Hepatocyte (in vitro differentiated cells): ENCODE data around the gene S100A7A. TPM values are rescaled to one million over a fixed set of nuclear protein-coding genes. Genes with fewer than 3 reads are reported as not detected.

ENCODE experiments used
- DNase-seq: peaks from one replicate; pipeline ENCODE4 v3.0.0-alpha.2; 2016; ENCODE audit warnings: low spot score
- H2AFZ ChIP-seq: fragments of 200-600 bp; sonication (generic); 2 replicates; pipeline ENCODE4 v1.6.0; 2016; ENCODE audit warnings: antibody characterized with exemption, mild to moderate bottlenecking
- H3K27ac ChIP-seq: fragments of 200-600 bp; sonication (generic); 2 replicates; pipeline ENCODE4 v1.5.1; 2016; ENCODE audit warnings: mild to moderate bottlenecking
- H3K27me3 ChIP-seq: fragments of 200-600 bp; sonication (generic); 2 replicates; pipeline ENCODE4 v1.6.1; 2016
- H3K36me3 ChIP-seq: fragments of 200-600 bp; sonication (generic); replicated peaks from 2 replicates; pipeline ENCODE4 v1.5.1; 2016; ENCODE audit warnings: low read depth; ENCODE audit not compliant: insufficient read depth
- H3K4me1 ChIP-seq: fragments of 200-600 bp; sonication (generic); 2 replicates; pipeline ENCODE4 v1.5.1; 2016; ENCODE audit warnings: mild to moderate bottlenecking, moderate library complexity; ENCODE audit not compliant: insufficient read depth
- H3K4me2 ChIP-seq: fragments of 200-600 bp; sonication (generic); 2 replicates; pipeline ENCODE4 v1.6.0; 2016
- H3K4me3 ChIP-seq: fragments of 200-600 bp; sonication (generic); 2 replicates; pipeline ENCODE4 v1.5.1; 2016; ENCODE audit warnings: mild to moderate bottlenecking
- H3K79me2 ChIP-seq: fragments of 200-600 bp; sonication (generic); 2 replicates; pipeline ENCODE4 v1.6.0; 2017; ENCODE audit warnings: mild to moderate bottlenecking
- H3K9me2 ChIP-seq: fragments of 200-600 bp; sonication (generic); replicated peaks from 2 replicates; pipeline ENCODE4 v1.6.0; 2017; ENCODE audit warnings: mild to moderate bottlenecking; ENCODE audit not compliant: insufficient read depth
- H3K9me3 ChIP-seq: fragments of 200-600 bp; sonication (generic); 2 replicates; pipeline ENCODE4 v1.5.1; 2016; ENCODE audit warnings: low read depth, mild to moderate bottlenecking
- H4K20me1 ChIP-seq: fragments of 200-600 bp; sonication (generic); 2 replicates; pipeline ENCODE4 v1.6.0; 2016; ENCODE audit warnings: mild to moderate bottlenecking; ENCODE audit not compliant: insufficient read depth, poor library complexity, severe bottlenecking
- EZH2 ChIP-seq: fragments of 200-600 bp; sonication (generic); IDR thresholded peaks from 2 replicates; pipeline ENCODE4 v1.6.1; 2016; ENCODE audit warnings: antibody characterized with exemption, mild to moderate bottlenecking, borderline replicate concordance
- EZH2phosphoT487 ChIP-seq: fragments of 200-600 bp; sonication (generic); IDR thresholded peaks from one replicate; pipeline ENCODE4 v1.6.1; 2018; ENCODE audit warnings: antibody characterized with exemption, mild to moderate bottlenecking, low read depth, moderate library complexity; ENCODE audit not compliant: unreplicated experiment, severe bottlenecking
- WGBS: methylation state at CpG from one replicate; pipeline ENCODE4 v1.1.6; 2016; ENCODE audit warnings: low lambda C conversion rate; ENCODE audit errors: missing lambda C conversion rate; 5-methylcytosine and 5-hydroxymethylcytosine counted together
- polyA plus RNA-seq: library from polyadenylated mRNA; unstranded; fragments of >200 nt; fragmentation: Nextera tagmentation; extraction: Ambion mirVana; gene quantifications from 2 replicates; pipeline ENCODE4 v1.2.1, GENCODE V29; 2016
- total RNA-seq: library from RNA; depleted of rRNA; stranded (reverse); fragments of >200 nt; gene quantifications from 2 replicates; pipeline ENCODE4 v1.2.3, GENCODE V29; 2014
- TF ChIP-seq, protein P1 (sequence below): fragments of 200-600 bp; sonication (generic); IDR thresholded peaks from 2 replicates; pipeline ENCODE4 v1.5.1; 2016; ENCODE audit warnings: antibody characterized with exemption, mild to moderate bottlenecking; ENCODE audit not compliant: poor library complexity

S100A7A gene
- total and polyA plus RNA-seq, 2 experiments from 2014 or later, result not detected

DNA sequence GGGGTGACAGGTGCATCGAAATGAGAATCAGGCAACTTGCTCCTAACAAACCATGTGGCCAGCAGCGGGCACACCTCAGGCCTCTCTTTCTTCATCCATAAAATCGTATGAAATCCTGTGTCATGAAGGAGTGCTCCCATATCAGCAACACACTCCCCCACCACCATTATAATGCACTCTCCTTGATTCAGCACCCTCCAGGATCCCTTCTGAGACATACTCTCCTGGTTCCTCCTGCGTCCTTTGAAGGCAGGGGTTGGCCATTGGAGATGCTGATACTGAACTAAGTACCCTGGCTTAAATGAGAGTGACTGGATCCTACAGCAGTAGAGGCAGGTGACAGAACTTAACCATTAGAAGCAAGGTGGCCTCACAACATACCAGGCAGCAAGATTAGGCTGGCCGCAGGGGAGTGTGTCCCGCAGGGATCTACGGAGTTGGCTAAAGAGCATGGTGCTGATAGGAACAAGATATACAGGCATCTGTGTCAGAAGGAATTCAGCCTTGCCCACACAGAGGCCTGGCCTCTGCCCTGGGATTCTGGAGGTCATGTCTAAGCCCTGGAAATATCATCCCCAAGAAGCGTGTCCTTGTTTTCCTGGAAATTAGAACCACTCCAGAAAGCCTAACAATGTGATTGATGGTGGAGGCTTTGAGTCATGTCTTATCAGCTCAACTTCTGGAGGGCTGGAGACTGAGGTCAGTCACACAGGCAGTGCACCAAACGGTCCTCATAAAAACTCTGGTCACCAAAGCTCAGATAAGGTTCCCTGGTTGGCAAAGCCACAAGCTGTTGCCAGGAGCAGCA is 16.8 kb downstream of the S100A7A start:
- WGBS, result 75% methylated on average over 9 of the region's 9 CpGs
- no peak for DNase-seq
- no peaks in the 10 kb centered on the region for H4K20me1 ChIP-seq
- no peak overlapping the region for H3K4me2 ChIP-seq
- H3K27me3 ChIP-seq, result no peaks in the 10 kb centered on the region
- TF ChIP-seq EZH2phosphoT487, result no peak
- TF ChIP-seq EZH2, result no peak
- TF ChIP-seq, protein P1, sequence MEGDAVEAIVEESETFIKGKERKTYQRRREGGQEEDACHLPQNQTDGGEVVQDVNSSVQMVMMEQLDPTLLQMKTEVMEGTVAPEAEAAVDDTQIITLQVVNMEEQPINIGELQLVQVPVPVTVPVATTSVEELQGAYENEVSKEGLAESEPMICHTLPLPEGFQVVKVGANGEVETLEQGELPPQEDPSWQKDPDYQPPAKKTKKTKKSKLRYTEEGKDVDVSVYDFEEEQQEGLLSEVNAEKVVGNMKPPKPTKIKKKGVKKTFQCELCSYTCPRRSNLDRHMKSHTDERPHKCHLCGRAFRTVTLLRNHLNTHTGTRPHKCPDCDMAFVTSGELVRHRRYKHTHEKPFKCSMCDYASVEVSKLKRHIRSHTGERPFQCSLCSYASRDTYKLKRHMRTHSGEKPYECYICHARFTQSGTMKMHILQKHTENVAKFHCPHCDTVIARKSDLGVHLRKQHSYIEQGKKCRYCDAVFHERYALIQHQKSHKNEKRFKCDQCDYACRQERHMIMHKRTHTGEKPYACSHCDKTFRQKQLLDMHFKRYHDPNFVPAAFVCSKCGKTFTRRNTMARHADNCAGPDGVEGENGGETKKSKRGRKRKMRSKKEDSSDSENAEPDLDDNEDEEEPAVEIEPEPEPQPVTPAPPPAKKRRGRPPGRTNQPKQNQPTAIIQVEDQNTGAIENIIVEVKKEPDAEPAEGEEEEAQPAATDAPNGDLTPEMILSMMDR, result no peak
- H3K27ac ChIP-seq, result no peak overlapping the region
- H3K9me2 ChIP-seq, result no peaks in the 10 kb centered on the region
- no peaks in the 10 kb centered on the region for H3K4me1 ChIP-seq
- no peak overlapping the region for H3K4me3 ChIP-seq
- H3K9me3 ChIP-seq, result no peaks in the 10 kb centered on the region
- no peak overlapping the region for H2AFZ ChIP-seq
- no peaks in the 10 kb centered on the region for H3K36me3 ChIP-seq
- H3K79me2 ChIP-seq, result no peaks in the 10 kb centered on the region

DNA sequence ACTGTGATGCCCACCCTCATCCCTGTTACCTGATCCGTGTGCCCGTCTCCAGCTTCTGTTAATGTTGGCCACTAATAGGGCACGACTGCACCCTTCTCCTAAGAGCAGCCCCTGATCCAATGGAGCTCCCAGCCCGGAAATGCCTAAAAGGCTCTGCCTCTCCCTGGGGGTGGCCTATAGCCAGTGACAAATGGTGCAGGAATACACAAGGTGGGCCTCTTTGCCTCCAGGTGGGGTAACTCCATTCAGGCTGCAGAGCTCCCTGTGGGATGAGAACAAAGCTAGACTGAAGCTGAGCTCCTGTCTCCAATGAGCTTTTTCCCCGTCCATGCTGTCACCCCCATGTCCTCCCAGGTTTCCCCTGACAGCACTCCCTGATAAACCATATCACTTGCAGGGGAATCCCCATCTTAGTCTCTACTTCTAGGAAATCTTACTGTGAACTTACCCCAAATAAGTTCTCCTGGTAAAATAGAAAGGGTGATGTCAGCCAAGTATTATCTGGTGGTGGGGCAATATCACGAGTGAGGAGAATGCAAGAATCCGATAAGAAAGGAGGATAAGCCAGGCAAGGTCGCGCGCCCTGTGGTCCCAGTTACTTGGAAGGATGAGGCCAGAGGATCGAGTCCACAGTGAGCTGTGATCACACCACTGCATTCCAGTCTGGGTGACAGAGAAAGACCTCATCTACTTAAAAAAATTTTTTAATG is 18.6 kb downstream of the S100A7A start:
- Histone ChIP-seq H3K9me3 (no peaks in the 10 kb centered on the region), H3K4me2 (no peak overlapping the region), H4K20me1 (no peaks in the 10 kb centered on the region), H3K36me3 (no peaks in the 10 kb centered on the region), H3K27me3 (no peaks in the 10 kb centered on the region), H3K9me2 (no peaks in the 10 kb centered on the region), H3K27ac (no peak overlapping the region), H3K4me3 (no peak overlapping the region), H2AFZ (no peak overlapping the region), H3K79me2 (no peaks in the 10 kb centered on the region), H3K4me1 (no peaks in the 10 kb centered on the region)
- no peak for TF ChIP-seq EZH2phosphoT487
- TF ChIP-seq, protein P1, result no peak
- TF ChIP-seq EZH2, result no peak
- no peak for DNase-seq
- 80% methylated on average over 11 of the region's 11 CpGs for WGBS

DNA sequence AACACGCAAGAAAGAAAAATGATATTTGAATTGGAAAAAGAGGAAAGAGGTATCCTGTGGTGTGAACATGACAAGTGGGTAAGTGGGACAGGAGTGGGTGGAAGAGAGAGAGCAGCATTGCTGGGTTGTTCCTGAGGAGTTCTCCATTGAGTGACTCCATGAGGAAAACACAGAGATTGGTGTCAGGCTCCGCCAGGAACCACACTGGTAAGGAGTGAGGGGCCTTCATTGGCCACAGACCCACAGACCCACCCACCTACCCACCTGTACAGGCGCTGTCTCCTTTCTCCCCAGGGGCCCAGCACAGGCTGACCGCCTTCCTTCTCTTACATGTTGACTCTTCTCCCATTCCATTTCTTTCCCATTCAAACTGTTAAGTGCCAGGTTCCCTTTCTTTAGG is 20.9 kb downstream of the S100A7A start:
- Histone ChIP-seq H4K20me1 (no peaks in the 10 kb centered on the region), H3K9me3 (no peaks in the 10 kb centered on the region), H3K4me2 (no peak overlapping the region), H3K4me3 (no peak overlapping the region), H3K4me1 (no peaks in the 10 kb centered on the region), H3K79me2 (no peaks in the 10 kb centered on the region), H3K27me3 (no peaks in the 10 kb centered on the region), H3K9me2 (no peaks in the 10 kb centered on the region), H3K27ac (no peak overlapping the region), H3K36me3 (no peaks in the 10 kb centered on the region), H2AFZ (no peak overlapping the region)
- TF ChIP-seq EZH2 (no peak), EZH2phosphoT487 (no peak)
- TF ChIP-seq, protein P1, result no peak
- no peak for DNase-seq
- WGBS, result 85% methylated on average over 4 of the region's 4 CpGs
